Measurements from ENCODE around the gene FRAS1.
"Not testable (repeated sequence)": the region's sequence is repeated elsewhere in the genome, so short reads cannot be mapped to it uniquely, and the experiment has no call there.

Gene FRAS1

GRCh38 chr4:78298618-78299017 lies 241.5 kb downstream of the FRAS1 start:
- H3K9ac ChIP-seq (ENCODE audit: low read depth, low read length): no peak overlapping the region
- H3K36me3 ChIP-seq (ENCODE audit: insufficient read depth, low read length): no peaks in the 10 kb centered on the region
- H3K4me3 ChIP-seq (ENCODE audit: low read length): no peak overlapping the region
- no peaks in the 10 kb centered on the region for H3K27me3 ChIP-seq (ENCODE audit: control insufficient read depth, insufficient read depth, low read length)
- peak overlapping the region; percentile 33 for H3K4me2 ChIP-seq (ENCODE audit: low read length)
- H3K9me3 ChIP-seq (replicated peaks; ENCODE audit: low read length): no peaks in the 10 kb centered on the region
- peaks cover 30% of the 10 kb centered on the region for H3K4me1 ChIP-seq (ENCODE audit: control insufficient read depth, insufficient read depth, low read length)

GRCh38 chr4:78299565-78299972 lies 242.4 kb downstream of the FRAS1 start:
- Histone ChIP-seq H3K9me3 (replicated peaks; ENCODE audit: low read length) (no peaks in the 10 kb centered on the region), H3K4me2 (ENCODE audit: low read length) (no peak overlapping the region), H3K4me1 (ENCODE audit: control insufficient read depth, insufficient read depth, low read length) (peaks cover 20% of the 10 kb centered on the region), H3K9ac (ENCODE audit: low read depth, low read length) (no peak overlapping the region), H3K27me3 (ENCODE audit: control insufficient read depth, insufficient read depth, low read length) (no peaks in the 10 kb centered on the region), H3K4me3 (ENCODE audit: low read length) (no peak overlapping the region), H3K36me3 (ENCODE audit: insufficient read depth, low read length) (no peaks in the 10 kb centered on the region)

GRCh38 chr4:78307263-78307662 lies 250.1 kb downstream of the FRAS1 start:
- not testable (repeated sequence) for H3K36me3 ChIP-seq (ENCODE audit: insufficient read depth, low read length); H3K9ac ChIP-seq (ENCODE audit: low read depth, low read length); H3K4me3 ChIP-seq (ENCODE audit: low read length); H3K4me2 ChIP-seq (ENCODE audit: low read length); H3K9me3 ChIP-seq (replicated peaks; ENCODE audit: low read length); H3K4me1 ChIP-seq (ENCODE audit: control insufficient read depth, insufficient read depth, low read length); H3K27me3 ChIP-seq (ENCODE audit: control insufficient read depth, insufficient read depth, low read length)

GRCh38 chr4:78308517-78308916 lies 251.4 kb downstream of the FRAS1 start:
- Histone ChIP-seq H3K4me3 (ENCODE audit: low read length) (no peak overlapping the region), H3K9me3 (replicated peaks; ENCODE audit: low read length) (no peaks in the 10 kb centered on the region), H3K36me3 (ENCODE audit: insufficient read depth, low read length) (no peaks in the 10 kb centered on the region), H3K4me2 (ENCODE audit: low read length) (no peak overlapping the region), H3K9ac (ENCODE audit: low read depth, low read length) (no peak overlapping the region), H3K4me1 (ENCODE audit: control insufficient read depth, insufficient read depth, low read length) (no peaks in the 10 kb centered on the region), H3K27me3 (ENCODE audit: control insufficient read depth, insufficient read depth, low read length) (no peaks in the 10 kb centered on the region)

- H3K36me3 ChIP-seq (ENCODE audit: insufficient read depth, low read length): no peaks in the 10 kb centered on the region
- no peak overlapping the region for H3K9ac ChIP-seq (ENCODE audit: low read depth, low read length)
- H3K4me3 ChIP-seq (ENCODE audit: low read length): no peak overlapping the region
- H3K27me3 ChIP-seq (ENCODE audit: control insufficient read depth, insufficient read depth, low read length): no peaks in the 10 kb centered on the region
- H3K9me3 ChIP-seq (replicated peaks; ENCODE audit: low read length): no peaks in the 10 kb centered on the region
- H3K4me1 ChIP-seq (ENCODE audit: control insufficient read depth, insufficient read depth, low read length): no peaks in the 10 kb centered on the region
- H3K4me2 ChIP-seq (ENCODE audit: low read length): no peak overlapping the region
Measured at GRCh38 chr4:78309352-78309751, 252.2 kb downstream of the FRAS1 start.

- Histone ChIP-seq H3K27me3 (ENCODE audit: control insufficient read depth, insufficient read depth, low read length) (no peaks in the 10 kb centered on the region), H3K9ac (ENCODE audit: low read depth, low read length) (no peak overlapping the region), H3K4me2 (ENCODE audit: low read length) (no peak overlapping the region), H3K4me1 (ENCODE audit: control insufficient read depth, insufficient read depth, low read length) (no peaks in the 10 kb centered on the region), H3K4me3 (ENCODE audit: low read length) (no peak overlapping the region), H3K36me3 (ENCODE audit: insufficient read depth, low read length) (no peaks in the 10 kb centered on the region), H3K9me3 (replicated peaks; ENCODE audit: low read length) (no peaks in the 10 kb centered on the region)
Measured at GRCh38 chr4:78310007-78310739, 253.1 kb downstream of the FRAS1 start.

GRCh38 chr4:78310740-78311115 lies 253.6 kb downstream of the FRAS1 start:
- Histone ChIP-seq H3K9me3 (replicated peaks; ENCODE audit: low read length) (no peaks in the 10 kb centered on the region), H3K4me1 (ENCODE audit: control insufficient read depth, insufficient read depth, low read length) (no peaks in the 10 kb centered on the region), H3K27me3 (ENCODE audit: control insufficient read depth, insufficient read depth, low read length) (no peaks in the 10 kb centered on the region), H3K4me2 (ENCODE audit: low read length) (no peak overlapping the region), H3K4me3 (ENCODE audit: low read length) (no peak overlapping the region), H3K36me3 (ENCODE audit: insufficient read depth, low read length) (no peaks in the 10 kb centered on the region), H3K9ac (ENCODE audit: low read depth, low read length) (no peak overlapping the region)

GRCh38 chr4:78311306-78311705 lies 254.2 kb downstream of the FRAS1 start:
- Histone ChIP-seq H3K36me3 (ENCODE audit: insufficient read depth, low read length) (no peaks in the 10 kb centered on the region), H3K27me3 (ENCODE audit: control insufficient read depth, insufficient read depth, low read length) (no peaks in the 10 kb centered on the region), H3K4me3 (ENCODE audit: low read length) (no peak overlapping the region), H3K4me2 (ENCODE audit: low read length) (no peak overlapping the region), H3K4me1 (ENCODE audit: control insufficient read depth, insufficient read depth, low read length) (no peaks in the 10 kb centered on the region), H3K9ac (ENCODE audit: low read depth, low read length) (no peak overlapping the region), H3K9me3 (replicated peaks; ENCODE audit: low read length) (no peaks in the 10 kb centered on the region)

GRCh38 chr4:78312989-78313753 lies 256.0 kb downstream of the FRAS1 start:
- H3K36me3 ChIP-seq (ENCODE audit: insufficient read depth, low read length): no peaks in the 10 kb centered on the region
- no peaks in the 10 kb centered on the region for H3K27me3 ChIP-seq (ENCODE audit: control insufficient read depth, insufficient read depth, low read length)
- H3K4me1 ChIP-seq (ENCODE audit: control insufficient read depth, insufficient read depth, low read length): no peaks in the 10 kb centered on the region
- no peak overlapping the region for H3K9ac ChIP-seq (ENCODE audit: low read depth, low read length)
- H3K4me2 ChIP-seq (ENCODE audit: low read length): no peak overlapping the region
- no peaks in the 10 kb centered on the region for H3K9me3 ChIP-seq (replicated peaks; ENCODE audit: low read length)
- no peak overlapping the region for H3K4me3 ChIP-seq (ENCODE audit: low read length)

GRCh38 chr4:78313754-78314120 lies 256.6 kb downstream of the FRAS1 start:
- Histone ChIP-seq H3K36me3 (ENCODE audit: insufficient read depth, low read length) (no peaks in the 10 kb centered on the region), H3K9ac (ENCODE audit: low read depth, low read length) (no peak overlapping the region), H3K9me3 (replicated peaks; ENCODE audit: low read length) (no peaks in the 10 kb centered on the region), H3K4me1 (ENCODE audit: control insufficient read depth, insufficient read depth, low read length) (no peaks in the 10 kb centered on the region), H3K27me3 (ENCODE audit: control insufficient read depth, insufficient read depth, low read length) (no peaks in the 10 kb centered on the region), H3K4me3 (ENCODE audit: low read length) (no peak overlapping the region), H3K4me2 (ENCODE audit: low read length) (no peak overlapping the region)

GRCh38 chr4:78318126-78318525 lies 261.0 kb downstream of the FRAS1 start:
- no peak overlapping the region for H3K4me3 ChIP-seq (ENCODE audit: low read length)

More at GRCh38 chr4:78318126-78318525, 261.0 kb downstream of the FRAS1 start:
- Histone ChIP-seq H3K9me3 (replicated peaks; ENCODE audit: low read length) (no peaks in the 10 kb centered on the region), H3K36me3 (ENCODE audit: insufficient read depth, low read length) (no peaks in the 10 kb centered on the region), H3K9ac (ENCODE audit: low read depth, low read length) (no peak overlapping the region), H3K27me3 (ENCODE audit: control insufficient read depth, insufficient read depth, low read length) (no peaks in the 10 kb centered on the region), H3K4me2 (ENCODE audit: low read length) (no peak overlapping the region), H3K4me1 (ENCODE audit: control insufficient read depth, insufficient read depth, low read length) (no peaks in the 10 kb centered on the region)

Measured in skeletal muscle satellite cell (primary cell).